Pulmonary artery endothelial cell (primary cell): ENCODE measurements around the gene REPS1. TPM values are rescaled to one million over a fixed set of nuclear protein-coding genes. Genes with fewer than 3 reads are reported as not detected.
"Not testable (repeated sequence)": the region's sequence is repeated elsewhere in the genome, so short reads cannot be mapped to it uniquely, and the experiment has no call there.

ENCODE experiments used
- DNase-seq: peaks from one replicate; pipeline ENCODE4 v3.0.0-alpha.2; 2011; ENCODE audit warnings: low read depth, low spot score
- total RNA-seq: library from RNA; depleted of rRNA; stranded (reverse); fragments of >200 nt; gene quantifications from 2 replicates; pipeline ENCODE4 v1.2.3, GENCODE V29; 2014

The REPS1 gene, protein sequence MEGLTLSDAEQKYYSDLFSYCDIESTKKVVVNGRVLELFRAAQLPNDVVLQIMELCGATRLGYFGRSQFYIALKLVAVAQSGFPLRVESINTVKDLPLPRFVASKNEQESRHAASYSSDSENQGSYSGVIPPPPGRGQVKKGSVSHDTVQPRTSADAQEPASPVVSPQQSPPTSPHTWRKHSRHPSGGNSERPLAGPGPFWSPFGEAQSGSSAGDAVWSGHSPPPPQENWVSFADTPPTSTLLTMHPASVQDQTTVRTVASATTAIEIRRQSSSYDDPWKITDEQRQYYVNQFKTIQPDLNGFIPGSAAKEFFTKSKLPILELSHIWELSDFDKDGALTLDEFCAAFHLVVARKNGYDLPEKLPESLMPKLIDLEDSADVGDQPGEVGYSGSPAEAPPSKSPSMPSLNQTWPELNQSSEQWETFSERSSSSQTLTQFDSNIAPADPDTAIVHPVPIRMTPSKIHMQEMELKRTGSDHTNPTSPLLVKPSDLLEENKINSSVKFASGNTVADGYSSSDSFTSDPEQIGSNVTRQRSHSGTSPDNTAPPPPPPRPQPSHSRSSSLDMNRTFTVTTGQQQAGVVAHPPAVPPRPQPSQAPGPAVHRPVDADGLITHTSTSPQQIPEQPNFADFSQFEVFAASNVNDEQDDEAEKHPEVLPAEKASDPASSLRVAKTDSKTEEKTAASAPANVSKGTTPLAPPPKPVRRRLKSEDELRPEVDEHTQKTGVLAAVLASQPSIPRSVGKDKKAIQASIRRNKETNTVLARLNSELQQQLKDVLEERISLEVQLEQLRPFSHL
- 33.4 and 35.6 TPM in 2 replicates for total RNA-seq

DNA sequence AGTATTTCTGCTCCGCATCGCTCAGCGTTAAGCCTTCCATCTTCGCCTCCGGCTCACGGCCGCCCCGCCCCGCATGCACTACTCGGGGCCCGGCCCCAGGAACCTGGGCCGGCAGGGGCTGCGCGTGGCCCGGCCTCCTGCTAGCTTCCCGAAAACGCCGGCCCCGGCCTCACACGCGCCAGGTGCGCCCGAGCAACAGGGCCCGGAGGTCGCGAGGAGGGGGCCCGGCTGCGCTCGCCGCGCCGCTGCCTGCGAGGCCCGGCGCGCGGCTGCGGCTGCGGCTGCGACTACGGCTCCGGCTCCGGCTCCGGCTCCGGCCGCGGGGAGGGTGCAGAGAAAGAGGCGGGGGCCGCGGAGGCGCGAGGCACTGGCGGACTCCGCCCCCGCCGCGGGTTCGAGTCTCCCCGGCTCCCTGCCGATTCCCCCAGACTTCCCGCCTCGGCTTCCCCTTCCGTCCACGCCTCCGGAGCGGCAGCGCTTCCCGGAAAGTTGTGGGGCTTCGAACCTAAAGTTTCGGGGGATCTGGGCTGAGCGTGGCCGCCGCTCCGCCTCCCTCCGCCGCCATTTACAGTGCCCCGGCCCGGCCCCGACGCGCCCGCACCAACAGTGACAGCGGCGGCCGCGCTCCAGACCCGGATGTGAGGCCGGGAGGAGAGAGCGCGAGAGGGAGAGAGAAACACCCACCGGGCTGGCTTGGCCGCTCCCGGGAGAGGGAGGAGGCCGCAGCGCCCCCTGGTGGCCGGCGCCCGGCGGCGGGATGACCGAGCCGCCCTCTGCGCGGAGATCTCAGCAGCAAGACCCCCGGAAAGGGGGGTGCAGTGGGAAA lies at the start of gene REPS1:
REPS1 (minus strand) TSS at position 611 of the 826 bp plus-strand sequence; CDS start at position 40, 571 bp downstream.
- DNase-seq, result peak; percentile 54

DNA sequence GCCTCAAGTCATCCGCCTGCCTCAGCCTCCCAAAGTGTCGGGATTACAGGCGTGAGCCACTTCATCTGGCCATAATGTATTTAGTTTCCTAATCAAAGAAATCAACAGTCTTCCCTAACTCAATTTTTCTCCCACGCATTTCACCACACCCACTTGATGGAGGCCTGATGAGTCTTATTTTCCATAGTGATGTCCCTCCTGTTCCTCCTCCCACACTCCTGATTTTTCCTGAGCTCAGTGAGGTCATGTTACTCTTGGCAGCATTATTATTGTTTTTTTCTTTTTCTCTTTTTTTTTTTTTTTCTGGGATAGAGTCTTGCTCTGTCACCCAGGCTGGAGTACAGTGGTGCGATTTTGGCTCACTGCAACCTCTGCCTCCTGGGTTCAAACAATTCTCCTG lies 49.4 kb upstream of the REPS1 start:
- DNase-seq, result no peak

DNA sequence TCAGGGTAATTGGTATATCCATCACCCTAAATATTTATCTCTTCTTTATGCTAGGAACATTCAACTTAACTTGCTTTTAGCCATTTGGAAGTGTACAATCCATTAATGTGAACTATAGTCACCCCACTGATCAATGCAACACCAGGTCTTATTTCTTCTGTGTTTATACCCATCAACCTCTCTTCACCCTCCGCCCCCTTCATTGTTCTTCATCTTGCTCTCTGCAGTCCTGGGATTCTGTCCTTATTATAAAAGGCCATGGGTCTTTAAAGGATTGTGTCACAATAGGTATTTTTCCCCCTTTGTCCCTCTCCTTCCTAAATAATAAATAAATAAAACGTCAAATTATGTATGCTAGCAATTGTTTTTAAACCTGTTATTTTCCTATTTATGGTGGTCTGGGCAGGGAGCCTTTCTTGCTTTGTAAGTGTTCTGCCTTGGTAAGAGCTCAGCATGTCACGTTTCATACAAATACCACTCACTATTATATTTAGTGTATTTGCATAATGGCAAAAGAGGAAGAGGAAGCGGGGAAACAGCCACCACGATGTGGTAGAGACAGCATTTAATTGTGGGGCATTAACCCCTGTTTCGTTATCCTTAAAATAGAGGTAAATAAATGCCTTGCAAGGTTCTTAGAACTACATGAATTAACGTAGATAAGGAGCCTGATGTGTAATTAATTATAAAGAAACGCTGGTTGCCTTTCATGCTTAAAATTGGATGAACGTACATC lies 42.3 kb upstream of the REPS1 start:
- no peak for DNase-seq

DNA sequence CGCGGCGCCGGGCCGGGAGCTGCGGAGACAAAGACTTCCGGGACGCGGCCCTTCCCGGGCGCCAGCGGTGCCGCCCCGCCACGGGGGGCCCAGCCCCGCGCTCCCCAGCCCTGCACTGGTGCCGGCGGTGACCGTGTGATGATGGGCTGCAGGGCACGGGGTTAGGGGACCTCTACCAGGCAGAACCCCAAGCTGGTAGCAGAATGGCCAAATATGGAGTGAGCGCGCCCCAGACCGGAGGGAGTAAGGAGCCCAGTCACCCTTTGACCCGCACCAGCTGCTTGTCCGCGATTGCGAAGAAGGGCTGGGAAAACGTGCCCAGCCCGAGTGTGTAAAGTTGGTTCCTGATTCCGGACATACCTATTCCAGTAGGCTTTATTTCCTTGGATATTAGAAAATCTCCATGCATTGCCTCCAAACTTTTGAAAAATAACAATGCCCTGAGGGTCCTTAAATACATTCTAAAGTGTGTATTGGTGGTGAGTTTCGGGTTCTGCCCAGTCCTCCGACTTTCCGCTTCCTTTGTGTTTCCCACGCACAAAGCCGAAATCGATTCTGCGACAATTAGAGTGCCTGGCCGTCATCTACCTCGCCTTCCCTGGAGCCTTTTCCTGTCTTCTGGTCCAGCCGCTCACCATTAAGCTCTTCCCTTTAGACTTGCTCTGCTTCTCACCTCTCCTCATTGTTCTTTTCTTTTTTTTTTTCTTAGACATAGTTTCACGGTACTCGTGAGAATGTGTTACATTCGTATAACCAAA lies 41.6 kb upstream of the REPS1 start:
- DNase-seq, result no peak

DNA sequence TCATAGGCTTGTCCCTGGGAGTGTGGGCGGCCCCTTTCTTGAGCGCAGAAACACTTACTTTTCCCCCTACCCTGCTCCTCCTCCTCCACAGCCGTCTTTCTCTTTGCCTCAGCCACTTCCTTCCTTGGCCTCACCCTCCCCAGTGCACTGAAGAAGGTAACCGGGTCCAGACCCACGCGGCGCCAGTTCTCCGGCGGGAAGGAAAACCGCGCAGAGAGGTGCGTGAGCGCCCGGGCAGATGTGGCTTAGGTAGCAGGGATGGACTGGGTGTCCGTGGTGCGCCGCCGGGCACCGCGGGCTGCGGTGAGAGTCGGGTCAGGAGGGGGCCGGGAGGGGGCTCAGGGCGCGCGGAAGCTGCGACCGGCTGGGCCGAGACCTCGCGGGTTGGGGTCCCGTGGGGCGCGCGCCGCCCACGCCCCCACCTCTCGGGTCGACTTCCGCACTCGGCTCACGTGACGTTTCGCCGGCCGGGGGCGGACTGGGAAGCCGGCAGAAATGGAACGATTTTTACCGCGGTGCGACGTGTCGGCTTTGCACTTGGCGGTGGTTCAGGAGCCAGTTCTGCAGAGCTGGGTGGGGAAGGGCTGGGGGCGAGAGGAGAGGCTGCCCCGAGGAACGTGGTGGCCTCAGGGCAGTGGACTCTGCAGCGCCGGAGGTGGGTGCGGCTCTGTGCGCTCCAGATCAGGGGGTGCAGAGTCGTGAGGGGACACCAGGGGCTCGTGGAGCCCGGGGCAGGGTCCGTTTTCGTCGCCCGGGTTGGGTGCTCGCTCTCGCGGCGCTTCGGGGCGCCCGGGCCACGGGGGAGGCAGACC lies 40.8 kb upstream of the REPS1 start, which contains the start of gene ABRACL:
ABRACL (plus strand) TSS at position 88 of the 812 bp plus-strand sequence. CDS start 5,416 bp downstream, outside the sequence.
- no peak for DNase-seq

DNA sequence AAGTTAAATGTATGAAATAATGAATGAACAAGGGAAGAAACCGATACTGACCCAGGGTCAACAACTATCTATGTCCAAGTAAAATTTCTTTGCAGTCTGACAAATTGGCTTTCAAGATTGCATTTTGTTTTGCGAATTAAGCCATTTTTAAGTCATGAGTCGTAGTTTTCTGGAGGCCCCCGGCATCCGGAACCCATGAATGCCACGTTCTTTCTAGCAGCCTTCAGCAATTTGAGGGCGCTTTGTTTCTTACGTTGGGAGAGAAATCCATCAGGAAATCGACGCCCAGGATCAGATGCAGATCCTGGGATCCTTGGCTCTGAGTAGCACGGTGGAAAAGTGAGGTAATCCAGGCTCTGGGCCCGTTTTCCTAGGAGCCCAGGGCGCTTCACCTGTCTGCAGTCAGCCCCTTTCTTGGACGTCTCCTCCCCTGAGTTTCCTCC lies 40.2 kb upstream of the REPS1 start:
- DNase-seq, result no peak

DNA sequence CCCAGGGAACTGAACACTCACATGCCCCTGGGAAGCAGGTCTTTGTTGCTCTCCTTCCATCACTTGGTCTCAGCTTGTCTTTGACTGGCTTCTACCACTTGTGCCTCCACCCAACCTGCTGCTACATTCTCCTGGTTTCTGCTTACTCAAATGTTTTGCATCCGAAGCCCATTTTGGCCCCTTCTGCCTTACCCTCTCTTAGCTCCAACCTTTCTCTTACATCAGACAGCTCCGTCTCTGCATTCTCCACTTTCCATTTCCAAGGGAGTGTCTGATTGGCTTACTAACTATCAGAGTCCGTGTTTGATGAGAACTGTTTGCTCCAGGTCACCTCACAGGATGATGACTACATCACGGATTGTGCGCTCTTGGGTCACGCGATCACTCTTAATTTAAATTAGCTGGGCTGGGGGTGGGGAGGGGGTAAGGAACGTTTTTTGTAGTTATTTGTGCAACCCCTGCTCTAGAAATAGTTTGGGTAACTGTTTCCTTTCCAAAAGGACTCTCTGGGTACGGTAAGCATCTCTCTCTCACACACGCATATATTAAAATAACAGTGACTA lies 39.6 kb upstream of the REPS1 start:
- no peak for DNase-seq

DNA sequence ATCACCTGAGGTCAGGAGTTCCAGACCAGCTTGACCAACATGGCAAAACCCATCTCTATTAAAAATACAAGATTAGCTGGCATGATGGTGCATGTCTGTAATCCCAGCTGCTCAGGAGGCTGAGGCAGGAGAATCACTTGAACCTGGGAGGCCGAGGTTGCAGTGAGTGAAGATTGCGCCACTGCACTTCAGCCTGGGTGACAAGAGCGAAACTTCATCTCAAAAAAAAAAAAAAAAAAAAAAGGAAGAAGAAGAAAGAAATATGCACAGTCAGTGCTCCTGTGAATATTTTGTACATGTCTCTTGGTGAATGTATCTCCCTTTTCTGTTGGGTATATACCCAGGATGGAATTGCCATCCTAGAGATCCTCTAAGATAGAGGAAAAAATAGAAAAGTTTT lies 37.4 kb upstream of the REPS1 start:
- DNase-seq, result not testable (repeated sequence)

DNA sequence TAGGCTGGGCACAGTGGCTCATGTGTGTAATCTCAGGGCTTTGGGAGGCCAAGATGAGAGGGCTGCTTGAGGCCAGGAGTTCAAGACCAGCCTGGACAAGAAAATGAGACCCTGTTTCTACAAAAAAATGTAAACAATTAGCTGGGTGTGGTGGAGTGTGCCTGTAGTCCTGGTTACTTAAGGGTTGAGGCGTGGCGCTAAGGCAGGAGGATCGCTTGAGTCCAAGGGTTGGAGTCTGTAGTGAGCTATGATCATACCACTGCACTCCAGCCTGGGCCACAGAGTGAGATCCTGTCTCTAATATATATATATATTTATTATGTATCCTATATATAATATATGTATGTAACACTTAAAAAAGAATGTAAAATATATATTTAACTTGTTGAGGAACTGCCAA lies 32.6 kb upstream of the REPS1 start:
- DNase-seq, result no peak

DNA sequence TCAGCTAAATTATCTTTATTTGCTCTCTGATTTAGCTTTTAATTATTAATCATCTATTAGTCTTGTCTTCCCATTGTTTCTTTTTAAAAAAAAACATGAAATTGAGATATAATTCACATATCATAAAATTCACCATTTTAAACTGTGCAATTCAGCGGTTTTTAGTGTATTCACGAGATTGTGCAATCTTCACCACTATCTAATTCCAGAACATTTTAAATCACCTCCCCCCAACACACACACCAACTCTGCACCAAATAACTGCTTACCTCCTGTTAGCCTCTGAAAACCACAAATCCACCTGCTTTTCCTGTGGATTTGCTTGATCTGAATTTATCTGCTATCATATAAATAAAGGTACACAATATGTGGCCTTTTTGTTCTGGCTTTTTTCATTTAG lies 31.7 kb upstream of the REPS1 start:
- no peak for DNase-seq

DNA sequence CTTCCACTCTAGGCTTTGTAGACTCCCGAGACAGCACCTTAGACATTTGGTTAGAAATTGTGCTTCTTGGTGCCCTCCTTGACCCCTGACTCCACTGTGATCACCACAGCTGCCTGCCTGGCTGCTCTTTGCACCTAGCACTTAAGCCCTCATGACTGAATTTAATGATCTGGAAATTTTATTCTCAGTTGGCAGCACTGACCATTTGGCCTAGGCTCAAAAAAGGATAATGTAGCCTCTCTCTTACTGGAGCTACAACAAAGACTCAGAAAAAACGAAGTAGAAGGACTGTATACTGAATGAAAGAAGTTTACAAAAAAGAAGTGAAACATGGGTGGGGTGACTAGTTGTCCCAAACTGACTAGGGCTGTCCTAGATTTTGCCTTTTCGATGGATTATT lies 29.2 kb upstream of the REPS1 start:
- no peak for DNase-seq

DNA sequence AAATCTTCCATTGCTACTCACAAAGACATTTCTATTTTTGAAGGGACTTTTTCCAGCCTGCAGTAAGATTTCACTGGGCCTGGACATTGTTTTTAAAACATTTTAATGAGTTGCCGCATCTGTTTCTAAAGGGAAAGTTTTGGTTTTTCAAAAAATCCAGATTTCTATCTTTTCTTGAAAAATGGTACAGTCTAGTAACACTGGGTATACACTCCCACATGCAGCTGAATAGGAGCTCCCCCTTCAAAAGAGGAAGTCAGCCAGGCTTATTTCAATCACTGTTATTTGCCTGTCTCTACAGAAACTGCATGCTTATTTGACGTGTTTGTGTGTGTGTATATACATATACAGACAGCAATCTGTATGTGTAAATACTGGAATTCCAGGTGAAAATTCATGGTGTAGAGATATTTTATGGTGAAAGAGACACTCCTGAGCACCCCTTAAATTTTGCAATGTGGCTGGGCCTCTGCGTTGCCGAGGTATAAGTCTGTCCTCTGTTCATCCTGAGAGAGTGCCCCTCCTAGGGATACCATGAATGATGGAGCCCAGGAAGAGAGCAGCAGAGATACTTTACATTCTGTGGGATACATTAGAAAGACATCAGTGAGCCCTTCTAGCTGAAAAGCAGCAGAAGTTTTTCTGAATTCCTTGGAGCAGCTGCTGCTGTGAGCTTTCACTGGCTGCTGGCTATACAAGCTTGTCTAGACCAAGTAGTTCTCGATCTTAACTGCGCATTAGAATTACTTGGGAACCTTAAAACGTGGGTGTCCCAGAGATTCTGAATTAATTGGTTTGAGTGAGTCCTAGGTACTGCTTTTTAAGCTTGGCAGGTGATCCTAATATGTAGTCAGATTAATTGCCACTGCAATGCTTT lies 28.5 kb upstream of the REPS1 start:
- DNase-seq, result no peak

DNA sequence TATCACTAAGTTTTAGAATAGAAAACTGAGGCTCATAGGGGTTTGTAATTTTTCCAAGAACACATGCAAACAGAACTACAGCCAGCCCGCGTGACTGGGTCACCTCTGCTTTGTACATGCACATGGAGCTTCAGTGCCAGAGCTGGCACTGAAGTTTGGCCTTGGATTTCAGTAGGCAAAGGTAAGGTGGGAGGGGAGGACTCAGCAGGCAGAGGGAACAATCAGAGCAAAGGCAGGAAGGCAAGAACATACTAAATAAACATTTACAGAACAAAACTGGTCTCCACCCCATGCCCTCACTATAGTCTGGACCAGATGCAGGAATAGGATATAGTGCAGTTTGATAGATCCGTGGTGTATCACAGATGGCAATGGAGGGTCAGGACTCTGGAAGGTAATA lies 26.9 kb upstream of the REPS1 start:
- no peak for DNase-seq

DNA sequence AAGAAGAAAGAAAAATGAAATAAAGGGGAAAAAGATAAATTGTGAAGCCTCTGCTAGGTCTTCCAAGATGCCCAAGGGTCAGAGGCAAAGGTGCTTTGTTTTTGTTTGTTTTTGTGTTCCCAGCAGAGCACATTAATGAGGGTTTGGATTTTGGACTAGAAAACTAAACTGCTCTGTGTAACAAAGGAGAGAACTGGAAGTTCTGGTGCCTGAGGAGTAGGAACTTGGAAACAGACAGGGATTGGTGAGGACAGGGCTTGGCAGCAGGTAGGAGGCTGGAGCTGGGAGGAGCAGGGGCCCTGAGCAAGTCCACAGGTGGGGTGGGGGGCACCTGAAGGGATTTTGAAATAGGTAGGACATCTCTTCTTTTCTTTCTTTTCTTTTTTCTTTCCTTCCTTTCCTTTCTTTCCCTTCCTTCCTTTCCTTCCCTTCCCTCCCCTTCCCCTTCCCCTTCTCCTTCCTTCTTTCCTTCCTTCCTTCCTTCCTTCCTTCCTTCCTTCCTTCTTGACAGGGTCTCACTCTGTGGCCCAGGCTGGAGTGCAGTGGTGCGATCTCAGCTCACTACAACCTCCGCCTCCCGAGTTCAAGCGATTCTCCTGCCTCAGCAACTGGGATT lies 25.2 kb upstream of the REPS1 start:
- no peak for DNase-seq

DNA sequence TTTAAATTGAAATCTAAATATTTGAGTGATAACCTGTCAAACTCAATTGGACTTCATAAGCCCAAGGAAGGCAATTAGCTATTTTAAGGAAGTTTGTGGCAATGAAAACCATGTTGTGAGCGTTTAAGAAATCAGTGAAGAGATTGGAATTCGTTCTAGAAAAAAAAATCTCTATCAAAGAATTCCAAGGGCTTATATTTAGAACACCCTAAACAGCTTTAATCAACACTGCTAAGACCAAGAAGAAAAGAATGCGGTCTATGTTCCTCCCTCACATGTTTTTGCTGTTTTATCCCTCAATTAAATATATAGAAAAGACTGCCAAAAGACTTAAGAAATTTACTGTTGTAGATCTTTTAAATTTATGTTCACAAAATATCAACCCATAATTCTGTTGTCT lies 23.9 kb upstream of the REPS1 start:
- DNase-seq, result no peak

DNA sequence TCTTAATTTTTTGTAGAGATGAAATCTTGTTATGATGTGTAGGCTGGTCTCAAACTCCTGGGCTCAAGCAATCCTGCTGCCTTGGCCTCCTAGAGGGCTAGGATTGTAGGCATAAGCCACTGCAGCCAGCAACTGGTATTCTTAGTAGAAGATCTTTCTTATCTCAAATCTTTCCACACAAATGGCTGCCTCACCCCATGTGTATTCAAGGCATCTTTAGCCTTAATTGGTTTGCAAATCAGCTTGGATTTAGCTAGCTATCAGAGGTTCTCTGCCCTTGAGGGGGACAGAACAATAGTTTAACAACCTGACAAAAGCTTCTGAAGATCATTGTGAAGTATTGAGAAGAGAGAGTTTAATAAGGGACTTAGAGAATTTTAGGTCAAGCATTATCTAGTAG lies 22.6 kb upstream of the REPS1 start:
- DNase-seq, result no peak

DNA sequence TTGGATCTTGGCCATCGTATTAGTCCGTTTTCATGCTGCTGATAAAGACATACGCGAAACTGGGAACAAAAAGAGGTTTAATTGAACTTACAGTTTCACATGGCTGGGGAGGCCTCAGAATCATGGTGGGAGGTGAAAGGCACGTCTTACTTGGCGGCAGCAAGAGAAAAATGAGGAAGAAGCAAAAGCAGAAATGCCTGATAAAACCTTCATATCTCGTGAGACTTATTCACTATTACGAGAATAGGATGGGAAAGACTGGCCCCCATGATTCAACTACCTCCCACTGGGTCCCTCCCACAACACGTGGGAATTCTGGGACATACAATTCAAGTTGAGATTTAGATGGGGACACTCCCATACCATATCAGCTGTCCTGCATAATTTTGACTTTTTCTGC lies 20.1 kb upstream of the REPS1 start:
- DNase-seq, result no peak

DNA sequence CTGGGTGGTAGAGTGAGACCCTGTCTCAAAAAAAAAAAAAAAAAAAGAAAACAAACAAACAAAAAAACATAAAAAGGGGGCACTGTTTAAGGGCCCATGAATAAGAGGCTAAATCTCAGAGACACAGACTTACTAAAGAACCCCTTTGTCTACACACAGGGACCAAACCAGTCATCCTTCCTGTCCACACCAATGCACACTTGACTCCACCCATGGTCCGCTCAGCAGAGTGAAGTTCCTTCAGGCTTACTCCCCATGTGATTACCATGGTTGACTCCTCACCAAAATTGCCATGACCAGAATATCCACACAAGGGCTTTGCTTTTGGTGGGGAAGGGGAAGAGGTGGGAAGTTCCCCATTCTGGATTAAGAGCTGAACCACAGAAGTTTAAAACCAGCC lies 19.4 kb upstream of the REPS1 start:
- no peak for DNase-seq
